ENCODE measurements around the gene EBP.
"Not testable (repeated sequence)": the region's sequence is repeated elsewhere in the genome, so short reads cannot be mapped to it uniquely, and the experiment has no call there.

The EBP gene

GRCh38 chrX:48525853-48526252, 4.2 kb downstream of the EBP start:
- not testable (repeated sequence) for DNase-seq

- no peak for DNase-seq
These were observed 9.1 kb downstream of the EBP start for GRCh38 chrX:48530736-48531135.

GRCh38 chrX:48531358-48531959, 9.9 kb downstream of the EBP start:
- DNase-seq, result no peak

GRCh38 chrX:48532161-48532560, 10.6 kb downstream of the EBP start:
- no peak for DNase-seq

GRCh38 chrX:48533165-48533564, 11.6 kb downstream of the EBP start:
- DNase-seq, result no peak

- DNase-seq, result no peak
These were observed 17.2 kb downstream of the EBP start for GRCh38 chrX:48538641-48539344.

- peak; percentile 90 for DNase-seq
These were observed 17.9 kb downstream of the EBP start, which contains the start of gene TBC1D25 for GRCh38 chrX:48539345-48540027. TSS of gene TBC1D25 (plus strand) at chrX:48539714. CDS start at chrX:48539798, 84 bp downstream.

GRCh38 chrX:48540028-48540375, 18.4 kb downstream of the EBP start:
- DNase-seq, result peak; percentile 40

- DNase-seq, result no peak
These were observed 18.9 kb downstream of the EBP start for GRCh38 chrX:48540480-48540879.

- no peak for DNase-seq
These were observed 19.7 kb downstream of the EBP start for GRCh38 chrX:48541140-48541814.

- DNase-seq, result no peak
These were observed 27.3 kb downstream of the EBP start for GRCh38 chrX:48548871-48549270.

- DNase-seq, result not testable (repeated sequence)
These were observed 34.2 kb downstream of the EBP start for GRCh38 chrX:48555731-48556325.

- DNase-seq, result no peak
These were observed 36.7 kb downstream of the EBP start for GRCh38 chrX:48558271-48558670.

GRCh38 chrX:48559636-48560035, 38.0 kb downstream of the EBP start:
- no peak for DNase-seq

- DNase-seq, result no peak
These were observed 38.4 kb downstream of the EBP start for GRCh38 chrX:48560056-48560455.

GRCh38 chrX:48560681-48561080, 39.1 kb downstream of the EBP start:
- no peak for DNase-seq

- no peak for DNase-seq
These were observed 48.4 kb downstream of the EBP start for GRCh38 chrX:48569958-48570357.

- peak; percentile 4 for DNase-seq
These were observed 52.2 kb downstream of the EBP start for GRCh38 chrX:48573690-48574269.

- DNase-seq, result peak; percentile 80
These were observed 53.0 kb downstream of the EBP start, which contains the start of gene RBM3 for GRCh38 chrX:48574270-48575266. TSS of gene RBM3 (plus strand) at chrX:48574484. CDS start at chrX:48575181, 697 bp downstream.

GRCh38 chrX:48575642-48576041, 54.0 kb downstream of the EBP start:
- DNase-seq, result no peak

GRCh38 chrX:48576108-48576507, 54.5 kb downstream of the EBP start:
- no peak for DNase-seq

Measured in T-helper 9 cell (primary cell).